ENCODE measurements around the gene CXCL13. TPM values are rescaled to one million over a fixed set of nuclear protein-coding genes. Genes with fewer than 3 reads are reported as not detected.

The CXCL13 gene
- total and polyA plus RNA-seq, 7 donors, result 1.2 to 271 (median 1.6) TPM; not detected in 4

GRCh38 chr4:77593101-77593500, 12.5 kb upstream of the CXCL13 start:
- Histone ChIP-seq H3K27me3 (no peaks in the 10 kb centered on the region), H3K9me3 (no peaks in the 10 kb centered on the region), H3K4me3 (no peak overlapping the region), H3K27ac (no peak overlapping the region), H3K4me1 (peaks cover 0 to 4% (median 0%) of the 10 kb centered on the region in 4 donors), H3K36me3 (no peaks in the 10 kb centered on the region)
- WGBS, 2 donors, result 62 to 81% methylated on average over 7 of the region's 7 CpGs
- no peak for DNase-seq
- TF ChIP-seq POLR2AphosphoS5 (IDR thresholded peaks at IDR 0.05) (no peak), EP300 (IDR thresholded peaks at IDR 0.05) (no peak), POLR2A (IDR thresholded peaks at IDR 0.05) (no peak), CTCF (IDR thresholded peaks at IDR 0.05) (no peak)
- intact Hi-C loops (cut with DNase I), result no loop called here

GRCh38 chr4:77593993-77594392, 11.6 kb upstream of the CXCL13 start:
- H3K27ac ChIP-seq, result no peak overlapping the region
- H3K27me3 ChIP-seq, result no peaks in the 10 kb centered on the region
- H3K4me3 ChIP-seq, result no peak overlapping the region
- DNase-seq, result no peak
- WGBS, 2 donors, result 78 to 84% methylated on average over 2 of the region's 2 CpGs
- no peaks in the 10 kb centered on the region for H3K36me3 ChIP-seq
- H3K4me1 ChIP-seq, result peaks cover 0 to 4% (median 0%) of the 10 kb centered on the region in 4 donors
- intact Hi-C loops (cut with DNase I), result no loop called here
- no peaks in the 10 kb centered on the region for H3K9me3 ChIP-seq
- TF ChIP-seq EP300 (IDR thresholded peaks at IDR 0.05) (no peak), CTCF (IDR thresholded peaks at IDR 0.05) (no peak), POLR2AphosphoS5 (IDR thresholded peaks at IDR 0.05) (no peak), POLR2A (IDR thresholded peaks at IDR 0.05) (no peak)

- 75 to 85% methylated on average over 4 of the region's 4 CpGs for WGBS, 2 donors
- TF ChIP-seq POLR2AphosphoS5 (IDR thresholded peaks at IDR 0.05) (no peak), POLR2A (IDR thresholded peaks at IDR 0.05) (no peak), CTCF (IDR thresholded peaks at IDR 0.05) (no peak), EP300 (IDR thresholded peaks at IDR 0.05) (no peak)
- no peak overlapping the region for H3K27ac ChIP-seq
- H3K4me3 ChIP-seq, result no peak overlapping the region
- no peaks in the 10 kb centered on the region for H3K27me3 ChIP-seq
- intact Hi-C loops (cut with DNase I), result no loop called here
- DNase-seq, result no peak
- H3K36me3 ChIP-seq, result no peaks in the 10 kb centered on the region
- peaks cover 0 to 4% (median 0%) of the 10 kb centered on the region in 4 donors for H3K4me1 ChIP-seq
- H3K9me3 ChIP-seq, result no peaks in the 10 kb centered on the region
These were observed 10.2 kb upstream of the CXCL13 start for GRCh38 chr4:77595364-77595973.

- H3K27ac ChIP-seq, result no peak overlapping the region
- intact Hi-C loops (cut with DNase I), result no loop called here
- H3K27me3 ChIP-seq, result no peaks in the 10 kb centered on the region
- no peaks in the 10 kb centered on the region for H3K36me3 ChIP-seq
- no peaks in the 10 kb centered on the region for H3K9me3 ChIP-seq
- H3K4me3 ChIP-seq, result no peak overlapping the region
- DNase-seq, result no peak
- WGBS, 2 donors, result 21 to 55% methylated on average over 2 of the region's 2 CpGs
- no peaks in the 10 kb centered on the region for H3K4me1 ChIP-seq
- TF ChIP-seq POLR2A (IDR thresholded peaks at IDR 0.05) (no peak), POLR2AphosphoS5 (IDR thresholded peaks at IDR 0.05) (no peak), CTCF (IDR thresholded peaks at IDR 0.05) (peak in 3 of 4 experiments; percentile 21 to 27 (median 25)), EP300 (IDR thresholded peaks at IDR 0.05) (no peak)
These were observed 6.2 kb upstream of the CXCL13 start for GRCh38 chr4:77599378-77599777.

All from sigmoid colon (tissue), 7 donors.